Ovary (tissue), 9 donors: Measurements from ENCODE around the gene HIF3A. TPM values are rescaled to one million over a fixed set of nuclear protein-coding genes. Genes with fewer than 3 reads are reported as not detected.

Experiments
- DNase-seq, 5 donors: peaks; one replicate each; pipeline ENCODE4 v3.0.0-alpha.2; 2019 to 2020
- H3K27ac ChIP-seq, 2 donors: fragments of 200-600 bp; one replicate each; pipeline versions ENCODE4 v1.5.1 to v1.8.0; 2019 to 2022
- H3K27me3 ChIP-seq: fragments of 200-600 bp; one replicate; pipeline ENCODE4 v1.8.0; 2022
- H3K36me3 ChIP-seq: fragments of 200-600 bp; sonication (generic); one replicate; pipeline ENCODE4 v1.5.1; 2019
- H3K4me1 ChIP-seq: one replicate; pipeline ENCODE4 v1.8.1; 2013; ENCODE audit warnings: mild to moderate bottlenecking, moderate library complexity; ENCODE audit not compliant: insufficient read depth
- H3K4me3 ChIP-seq: fragments of 200-600 bp; sonication (generic); one replicate; pipeline ENCODE4 v1.5.1; 2017
- H3K9me3 ChIP-seq, 2 donors: fragments of 200-600 bp in 1 of 2; sonication (generic) in 1 of 2; one replicate each; pipeline versions ENCODE4 v1.5.1 to v1.8.1; 2013 to 2019; ENCODE audit warnings: mild to moderate bottlenecking in 1 of 2, moderate library complexity in 1 of 2
- CTCF ChIP-seq, 3 donors: fragments of 450-650 bp in 2 of 3; fragments of 200-600 bp in 1 of 3; IDR thresholded peaks; one replicate each; pipeline versions ENCODE4 v1.5.1 to v1.8.0; 2016 to 2022; ENCODE audit warnings: antibody characterized with exemption in 3 of 3, mild to moderate bottlenecking in 1 of 3
- EP300 ChIP-seq: sonication (generic); formaldehyde crosslinking; IDR thresholded peaks from one replicate; pipeline ENCODE4 v1.6.1; 2017; ENCODE audit warnings: antibody characterized with exemption
- POLR2A ChIP-seq: fragments of 450-650 bp; IDR thresholded peaks from one replicate; pipeline ENCODE4 v1.6.1; 2017; ENCODE audit warnings: antibody characterized with exemption, mild to moderate bottlenecking, moderate library complexity
- WGBS, 3 donors: extraction: QIAGEN DNeasy Blood & Tissue Kit in 1 of 3; methylation state at CpG; one replicate each; pipeline versions ENCODE4 v1.1.5 to v1.1.7; 2013 to 2017; 5-methylcytosine and 5-hydroxymethylcytosine counted together
- intact Hi-C, 4 donors: fragments of 100-400 bp; cut with DNase I; formaldehyde crosslinking; loops; one replicate each; pipeline versions ENCODE4 v1.11.0 to v1.15.1; 2022 to 2023
- polyA plus RNA-seq, 2 donors: library from polyadenylated mRNA; stranded (reverse); fragments of 200-250 nt in 1 of 2; fragments of 350-450 nt in 1 of 2; fragmentation: Illumina TruSeq in 1 of 2; extraction: RNeasy Lipid Tissue Mini Kit (QIAGEN cat#74804) in 1 of 2; gene quantifications; one replicate each; pipeline ENCODE4 v1.2.3, GENCODE V29; 2013 to 2014
- total RNA-seq, 7 donors: library from RNA; depleted of rRNA in 2 of 7; stranded (reverse); fragments of >200 nt in 2 of 7; fragmentation: NEBNext Ultra II Directional in 3 of 7; extraction: Animal tissue kit (Norgen Biotek cat#: 25700) in 3 of 7; gene quantifications; one replicate each; pipeline versions ENCODE4 v1.1.0 to v1.2.4, GENCODE V29; 2016 to 2023
- donor health status: DM: no; HTN: no; CAD: no; lungs with moderate emphysema.
- donor health status: DM: no; HTN: no; CAD: no.
- donor health status: Bipolar disorder and iron deficiency.
- donor health status: DM: yes; HTN: yes; CAD: no.
- donor health status: DM: no; HTN: no; CAD: no.
- donor health status: DM: yes; HTN: yes; CAD: no.

HIF3A gene
- total and polyA plus RNA-seq, 9 donors = 10.8 to 82.2 (median 40.9) TPM

GRCh38 chr19:46390121-46390858 lies 93.4 kb downstream of the HIF3A start:
- Histone ChIP-seq H3K4me1 (peaks cover 2% of the 10 kb centered on the region), H3K36me3 (no peaks in the 10 kb centered on the region), H3K27me3 (no peaks in the 10 kb centered on the region), H3K9me3 (no peaks in the 10 kb centered on the region), H3K4me3 (no peak overlapping the region), H3K27ac (no peak overlapping the region)
- DNase-seq = peak in 2 of 5 donors; percentile 24 to 34
- intact Hi-C loops = loop anchor here in 3 of 4 donors (5.0 to 10.0 kb wide), 3 partner anchors 105 to 113 kb away; no protein-coding TSS in a partner anchor
- TF ChIP-seq POLR2A (no peak), CTCF (IDR thresholded peaks at IDR 0.05) (no peak), EP300 (no peak)
- WGBS, 3 donors = 90% methylated on average over 16 of the region's 16 CpGs

- intact Hi-C loops = loop anchor here in 3 of 4 donors (5.0 to 10.0 kb wide), 3 partner anchors 106 to 114 kb away; no protein-coding TSS in a partner anchor
- H3K4me1 ChIP-seq = peaks cover 2% of the 10 kb centered on the region
- TF ChIP-seq POLR2A = no peak
- TF ChIP-seq CTCF (IDR thresholded peaks at IDR 0.05) = no peak
- no peak for TF ChIP-seq EP300
- no peak overlapping the region for H3K27ac ChIP-seq
- H3K4me3 ChIP-seq = no peak overlapping the region
- no peaks in the 10 kb centered on the region for H3K9me3 ChIP-seq
- H3K36me3 ChIP-seq = no peaks in the 10 kb centered on the region
- peak in 3 of 5 donors; percentile 25 to 39 (median 26) for DNase-seq
- no peaks in the 10 kb centered on the region for H3K27me3 ChIP-seq
- WGBS, 3 donors = 86 to 88% (median 87%) methylated on average over 18 of the region's 18 CpGs
Observed at GRCh38 chr19:46390866-46391265, 94.0 kb downstream of the HIF3A start.

- H3K4me3 ChIP-seq = no peak overlapping the region
- no peaks in the 10 kb centered on the region for H3K9me3 ChIP-seq
- H3K4me1 ChIP-seq = peaks cover 2% of the 10 kb centered on the region
- no peak for TF ChIP-seq CTCF (IDR thresholded peaks at IDR 0.05)
- TF ChIP-seq POLR2A = no peak
- TF ChIP-seq EP300 = no peak
- H3K27ac ChIP-seq = peak overlapping the region in 1 of 2 donors; percentile 42
- intact Hi-C loops = loop anchor here in 3 of 4 donors (5.0 to 10.0 kb wide), 3 partner anchors 107 to 114 kb away; no protein-coding TSS in a partner anchor
- no peaks in the 10 kb centered on the region for H3K36me3 ChIP-seq
- 82 to 85% (median 84%) methylated on average over 33 of the region's 33 CpGs for WGBS, 3 donors
- H3K27me3 ChIP-seq = no peaks in the 10 kb centered on the region
- peak in 3 of 5 donors; percentile 33 to 47 (median 34) for DNase-seq
Observed at GRCh38 chr19:46391296-46392251, 94.7 kb downstream of the HIF3A start.

- H3K4me3 ChIP-seq = no peak overlapping the region
- peaks cover 2% of the 10 kb centered on the region for H3K4me1 ChIP-seq
- no peaks in the 10 kb centered on the region for H3K27me3 ChIP-seq
- 30 to 41% (median 31%) methylated on average over 21 of the region's 21 CpGs for WGBS, 3 donors
- TF ChIP-seq CTCF (IDR thresholded peaks at IDR 0.05) = no peak
- TF ChIP-seq EP300 = no peak
- no peak for TF ChIP-seq POLR2A
- peak overlapping the region in 1 of 2 donors; percentile 42 for H3K27ac ChIP-seq
- no peaks in the 10 kb centered on the region for H3K9me3 ChIP-seq
- intact Hi-C loops = loop anchor here in 3 of 4 donors (5.0 to 10.0 kb wide), 3 partner anchors 108 to 115 kb away; no protein-coding TSS in a partner anchor
- no peaks in the 10 kb centered on the region for H3K36me3 ChIP-seq
- peak in 3 of 5 donors; percentile 21 to 44 (median 21) for DNase-seq
Observed at GRCh38 chr19:46392252-46392801, 95.5 kb downstream of the HIF3A start.
